OCI-LY7 (cell line): ENCODE results near the gene SLC16A2.

Experiments used
- EZH2phosphoT487 ChIP-seq: fragments of 200-600 bp; sonication (generic); IDR thresholded peaks from 2 replicates; pipeline ENCODE4 v1.6.1; 2018; ENCODE audit warnings: low read depth, borderline replicate concordance, mild to moderate bottlenecking, mixed run types, antibody characterized with exemption, low read length, moderate library complexity, mixed read lengths
- TF ChIP-seq, protein P1 (sequence below): fragments of 200-600 bp; sonication (generic); conservative IDR thresholded peaks from 2 replicates; pipeline ENCODE4 v1.5.1; 2014; ENCODE audit warnings: mild to moderate bottlenecking, antibody characterized with exemption, low read length, moderate library complexity, mixed read lengths

DNA sequence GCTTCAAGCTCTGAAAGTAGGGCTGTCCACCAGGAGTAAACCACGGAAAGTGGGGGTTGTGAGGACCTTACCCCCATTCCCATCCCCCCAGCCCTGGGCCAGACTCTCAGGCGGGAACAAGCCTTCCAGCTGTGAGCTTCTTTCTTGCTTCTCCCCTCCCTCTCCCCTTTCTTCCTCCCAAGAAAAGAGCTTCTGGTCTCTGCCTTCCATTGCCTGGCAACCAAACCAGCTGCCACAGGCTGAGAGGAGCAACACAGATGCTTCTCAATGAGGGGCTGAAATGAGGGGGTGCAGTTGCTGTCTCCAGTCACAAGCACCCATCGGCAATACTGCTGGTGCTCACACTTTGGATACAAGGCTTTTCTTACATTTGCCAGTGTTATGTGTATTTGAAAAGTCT lies 72.5 kb downstream of the SLC16A2 start:
- TF ChIP-seq, protein P1, sequence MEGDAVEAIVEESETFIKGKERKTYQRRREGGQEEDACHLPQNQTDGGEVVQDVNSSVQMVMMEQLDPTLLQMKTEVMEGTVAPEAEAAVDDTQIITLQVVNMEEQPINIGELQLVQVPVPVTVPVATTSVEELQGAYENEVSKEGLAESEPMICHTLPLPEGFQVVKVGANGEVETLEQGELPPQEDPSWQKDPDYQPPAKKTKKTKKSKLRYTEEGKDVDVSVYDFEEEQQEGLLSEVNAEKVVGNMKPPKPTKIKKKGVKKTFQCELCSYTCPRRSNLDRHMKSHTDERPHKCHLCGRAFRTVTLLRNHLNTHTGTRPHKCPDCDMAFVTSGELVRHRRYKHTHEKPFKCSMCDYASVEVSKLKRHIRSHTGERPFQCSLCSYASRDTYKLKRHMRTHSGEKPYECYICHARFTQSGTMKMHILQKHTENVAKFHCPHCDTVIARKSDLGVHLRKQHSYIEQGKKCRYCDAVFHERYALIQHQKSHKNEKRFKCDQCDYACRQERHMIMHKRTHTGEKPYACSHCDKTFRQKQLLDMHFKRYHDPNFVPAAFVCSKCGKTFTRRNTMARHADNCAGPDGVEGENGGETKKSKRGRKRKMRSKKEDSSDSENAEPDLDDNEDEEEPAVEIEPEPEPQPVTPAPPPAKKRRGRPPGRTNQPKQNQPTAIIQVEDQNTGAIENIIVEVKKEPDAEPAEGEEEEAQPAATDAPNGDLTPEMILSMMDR, result no peak
- TF ChIP-seq EZH2phosphoT487, result no peak
